ENCODE results near the gene FLYWCH1.
"Not testable (repeated sequence)": the region's sequence is repeated elsewhere in the genome, so short reads cannot be mapped to it uniquely, and the experiment has no call there.

The FLYWCH1 gene

DNA sequence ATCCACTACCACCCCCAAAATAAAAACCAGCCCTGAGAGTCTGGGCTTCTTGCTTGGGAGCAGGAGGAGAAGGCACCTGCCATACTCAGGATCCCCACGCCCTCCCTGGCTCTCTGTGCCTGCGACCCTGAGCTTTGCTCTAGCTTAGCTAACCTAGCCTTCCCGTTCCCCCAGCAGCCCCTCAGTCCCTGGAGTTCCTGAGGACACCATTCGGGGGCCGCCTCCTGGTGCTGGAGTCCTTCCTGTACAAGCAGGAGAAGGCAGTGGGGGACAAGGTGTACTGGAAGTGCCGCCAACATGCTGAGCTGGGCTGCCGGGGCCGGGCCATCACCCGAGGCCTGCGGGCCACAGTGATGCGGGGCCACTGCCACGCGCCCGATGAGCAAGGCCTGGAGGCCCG is 18.5 kb downstream of the FLYWCH1 start:
- H3F3A ChIP-seq (ENCODE audit: low read depth): no peaks in the 10 kb centered on the region
- no peak overlapping the region for H2AFZ ChIP-seq (ENCODE audit: low read length)
- H3K36me3 ChIP-seq (ENCODE audit: insufficient read depth, low read length): no peaks in the 10 kb centered on the region
- no peak for TF ChIP-seq EZH2phosphoT487 (IDR thresholded peaks at IDR 0.05; ENCODE audit: borderline replicate concordance)
- TF ChIP-seq, protein P1, sequence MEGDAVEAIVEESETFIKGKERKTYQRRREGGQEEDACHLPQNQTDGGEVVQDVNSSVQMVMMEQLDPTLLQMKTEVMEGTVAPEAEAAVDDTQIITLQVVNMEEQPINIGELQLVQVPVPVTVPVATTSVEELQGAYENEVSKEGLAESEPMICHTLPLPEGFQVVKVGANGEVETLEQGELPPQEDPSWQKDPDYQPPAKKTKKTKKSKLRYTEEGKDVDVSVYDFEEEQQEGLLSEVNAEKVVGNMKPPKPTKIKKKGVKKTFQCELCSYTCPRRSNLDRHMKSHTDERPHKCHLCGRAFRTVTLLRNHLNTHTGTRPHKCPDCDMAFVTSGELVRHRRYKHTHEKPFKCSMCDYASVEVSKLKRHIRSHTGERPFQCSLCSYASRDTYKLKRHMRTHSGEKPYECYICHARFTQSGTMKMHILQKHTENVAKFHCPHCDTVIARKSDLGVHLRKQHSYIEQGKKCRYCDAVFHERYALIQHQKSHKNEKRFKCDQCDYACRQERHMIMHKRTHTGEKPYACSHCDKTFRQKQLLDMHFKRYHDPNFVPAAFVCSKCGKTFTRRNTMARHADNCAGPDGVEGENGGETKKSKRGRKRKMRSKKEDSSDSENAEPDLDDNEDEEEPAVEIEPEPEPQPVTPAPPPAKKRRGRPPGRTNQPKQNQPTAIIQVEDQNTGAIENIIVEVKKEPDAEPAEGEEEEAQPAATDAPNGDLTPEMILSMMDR (conservative IDR thresholded peaks at IDR 0.05; ENCODE audit: low read length): no peak
- no peaks in the 10 kb centered on the region for H3K9me2 ChIP-seq (replicated peaks; ENCODE audit: low read depth, low read length)
- no peak overlapping the region for H3K9ac ChIP-seq (ENCODE audit: low read depth, low read length, poor library complexity, severe bottlenecking)
- no peak overlapping the region for H3K4me2 ChIP-seq (ENCODE audit: low read depth, low read length, poor library complexity, severe bottlenecking)
- no peaks in the 10 kb centered on the region for H3K9me3 ChIP-seq (ENCODE audit: insufficient read depth, low read depth, low read length)
- H4K20me1 ChIP-seq (ENCODE audit: insufficient read depth, low read length, poor library complexity, severe bottlenecking): no peaks in the 10 kb centered on the region
- no peaks in the 10 kb centered on the region for H3K4me1 ChIP-seq (ENCODE audit: insufficient read depth, low read length, poor library complexity, severe bottlenecking)
- no peaks in the 10 kb centered on the region for H3K27me3 ChIP-seq (ENCODE audit: insufficient read depth, low read length, poor library complexity, severe bottlenecking)
- no peak overlapping the region for H3K4me3 ChIP-seq (ENCODE audit: low read length, poor library complexity, severe bottlenecking)
- H3K79me2 ChIP-seq (ENCODE audit: insufficient read depth, low read length): no peaks in the 10 kb centered on the region

DNA sequence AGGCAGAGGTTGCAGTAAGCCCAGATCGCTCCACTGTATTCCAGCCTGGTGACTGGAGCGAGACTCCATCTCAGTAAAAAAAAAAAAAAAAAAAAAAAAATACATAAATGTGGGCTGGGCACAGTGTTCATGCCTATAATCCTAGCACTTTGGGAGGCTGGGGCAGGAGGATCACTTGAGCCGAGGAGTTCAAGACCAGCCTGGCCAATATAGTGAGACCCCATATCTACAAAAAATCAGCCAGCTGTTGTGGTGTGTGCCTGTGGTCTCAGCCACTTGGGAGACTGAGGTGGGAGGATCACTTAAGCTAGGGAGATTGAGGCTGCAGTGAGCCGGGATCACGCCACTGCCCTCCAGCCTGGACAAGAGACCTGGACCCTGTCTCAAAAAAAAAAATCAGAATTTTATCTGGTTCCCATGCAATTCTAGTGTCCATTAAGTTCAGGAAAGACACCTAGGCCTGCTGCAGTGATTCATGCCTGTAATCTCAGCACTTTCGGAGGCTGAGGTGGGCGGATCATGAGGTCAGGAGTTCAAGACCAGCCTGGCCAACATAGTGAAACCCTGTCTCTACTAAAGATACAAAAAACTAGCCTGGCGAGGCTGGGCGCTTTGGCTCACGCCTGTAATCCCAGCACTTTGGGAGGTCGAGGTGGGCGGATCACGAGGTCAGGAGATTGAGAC is 19.6 kb downstream of the FLYWCH1 start:
- not testable (repeated sequence) for H3K9me2 ChIP-seq (replicated peaks; ENCODE audit: low read depth, low read length); H4K20me1 ChIP-seq (ENCODE audit: insufficient read depth, low read length, poor library complexity, severe bottlenecking); H3K4me3 ChIP-seq (ENCODE audit: low read length, poor library complexity, severe bottlenecking); H3K79me2 ChIP-seq (ENCODE audit: insufficient read depth, low read length); H3K9ac ChIP-seq (ENCODE audit: low read depth, low read length, poor library complexity, severe bottlenecking); H3F3A ChIP-seq (ENCODE audit: low read depth); H3K36me3 ChIP-seq (ENCODE audit: insufficient read depth, low read length); H2AFZ ChIP-seq (ENCODE audit: low read length); H3K4me1 ChIP-seq (ENCODE audit: insufficient read depth, low read length, poor library complexity, severe bottlenecking); H3K4me2 ChIP-seq (ENCODE audit: low read depth, low read length, poor library complexity, severe bottlenecking); H3K9me3 ChIP-seq (ENCODE audit: insufficient read depth, low read depth, low read length); H3K27me3 ChIP-seq (ENCODE audit: insufficient read depth, low read length, poor library complexity, severe bottlenecking)

DNA sequence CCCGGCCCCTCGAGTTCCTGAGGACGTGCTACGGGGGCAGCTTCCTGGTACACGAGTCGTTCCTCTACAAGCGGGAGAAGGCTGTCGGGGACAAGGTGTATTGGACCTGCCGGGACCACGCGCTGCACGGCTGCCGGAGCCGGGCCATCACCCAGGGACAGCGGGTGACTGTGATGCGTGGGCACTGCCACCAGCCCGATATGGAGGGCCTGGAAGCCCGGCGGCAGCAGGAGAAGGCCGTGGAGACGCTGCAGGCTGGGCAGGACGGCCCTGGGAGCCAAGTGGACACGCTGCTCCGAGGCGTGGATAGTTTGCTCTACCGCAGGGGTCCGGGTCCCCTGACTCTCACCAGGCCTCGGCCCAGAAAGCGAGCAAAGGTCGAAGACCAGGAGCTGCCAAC is 21.4 kb downstream of the FLYWCH1 start:
- H3K9me2 ChIP-seq (replicated peaks; ENCODE audit: low read depth, low read length): no peaks in the 10 kb centered on the region
- H2AFZ ChIP-seq (ENCODE audit: low read length): no peak overlapping the region
- no peaks in the 10 kb centered on the region for H3K79me2 ChIP-seq (ENCODE audit: insufficient read depth, low read length)
- H3K4me2 ChIP-seq (ENCODE audit: low read depth, low read length, poor library complexity, severe bottlenecking): no peak overlapping the region
- no peak overlapping the region for H3K4me3 ChIP-seq (ENCODE audit: low read length, poor library complexity, severe bottlenecking)
- no peak for TF ChIP-seq EZH2phosphoT487 (IDR thresholded peaks at IDR 0.05; ENCODE audit: borderline replicate concordance)
- TF ChIP-seq, protein P1 (conservative IDR thresholded peaks at IDR 0.05; ENCODE audit: low read length): no peak
- no peaks in the 10 kb centered on the region for H3K9me3 ChIP-seq (ENCODE audit: insufficient read depth, low read depth, low read length)
- H3K9ac ChIP-seq (ENCODE audit: low read depth, low read length, poor library complexity, severe bottlenecking): no peak overlapping the region
- no peaks in the 10 kb centered on the region for H3F3A ChIP-seq (ENCODE audit: low read depth)
- H3K4me1 ChIP-seq (ENCODE audit: insufficient read depth, low read length, poor library complexity, severe bottlenecking): no peaks in the 10 kb centered on the region
- no peaks in the 10 kb centered on the region for H3K27me3 ChIP-seq (ENCODE audit: insufficient read depth, low read length, poor library complexity, severe bottlenecking)
- no peaks in the 10 kb centered on the region for H4K20me1 ChIP-seq (ENCODE audit: insufficient read depth, low read length, poor library complexity, severe bottlenecking)
- H3K36me3 ChIP-seq (ENCODE audit: insufficient read depth, low read length): no peaks in the 10 kb centered on the region

DNA sequence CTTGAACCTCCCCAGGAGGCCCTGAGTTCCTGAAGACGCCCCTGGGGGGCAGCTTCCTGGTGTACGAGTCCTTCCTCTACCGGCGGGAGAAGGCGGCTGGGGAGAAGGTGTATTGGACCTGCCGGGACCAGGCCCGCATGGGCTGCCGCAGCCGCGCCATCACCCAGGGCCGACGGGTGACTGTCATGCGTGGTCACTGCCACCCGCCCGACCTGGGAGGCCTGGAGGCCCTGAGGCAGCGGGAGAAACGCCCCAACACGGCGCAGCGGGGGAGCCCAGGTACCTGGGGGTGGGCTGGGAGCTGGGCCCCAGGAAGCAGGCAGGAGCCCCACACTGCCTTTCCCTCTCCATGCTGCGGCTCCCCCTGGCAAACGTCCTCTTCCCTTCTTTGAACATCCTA is 22.0 kb downstream of the FLYWCH1 start:
- no peak overlapping the region for H3K4me2 ChIP-seq (ENCODE audit: low read depth, low read length, poor library complexity, severe bottlenecking)
- no peaks in the 10 kb centered on the region for H3K4me1 ChIP-seq (ENCODE audit: insufficient read depth, low read length, poor library complexity, severe bottlenecking)
- H4K20me1 ChIP-seq (ENCODE audit: insufficient read depth, low read length, poor library complexity, severe bottlenecking): no peaks in the 10 kb centered on the region
- no peaks in the 10 kb centered on the region for H3F3A ChIP-seq (ENCODE audit: low read depth)
- H3K9me3 ChIP-seq (ENCODE audit: insufficient read depth, low read depth, low read length): no peaks in the 10 kb centered on the region
- H3K9ac ChIP-seq (ENCODE audit: low read depth, low read length, poor library complexity, severe bottlenecking): no peak overlapping the region
- no peak overlapping the region for H2AFZ ChIP-seq (ENCODE audit: low read length)
- no peaks in the 10 kb centered on the region for H3K79me2 ChIP-seq (ENCODE audit: insufficient read depth, low read length)
- no peaks in the 10 kb centered on the region for H3K9me2 ChIP-seq (replicated peaks; ENCODE audit: low read depth, low read length)
- TF ChIP-seq, protein P1 (conservative IDR thresholded peaks at IDR 0.05; ENCODE audit: low read length): no peak
- TF ChIP-seq EZH2phosphoT487 (IDR thresholded peaks at IDR 0.05; ENCODE audit: borderline replicate concordance): no peak
- no peaks in the 10 kb centered on the region for H3K36me3 ChIP-seq (ENCODE audit: insufficient read depth, low read length)
- H3K4me3 ChIP-seq (ENCODE audit: low read length, poor library complexity, severe bottlenecking): no peak overlapping the region
- no peaks in the 10 kb centered on the region for H3K27me3 ChIP-seq (ENCODE audit: insufficient read depth, low read length, poor library complexity, severe bottlenecking)

Data from Loucy (cell line).